CD4-positive, alpha-beta T cell (primary cell): ENCODE data around the gene SLX4. TPM values are rescaled to one million over a fixed set of nuclear protein-coding genes. Genes with fewer than 3 reads are reported as not detected.

ENCODE experiments used
- ATAC-seq: fragments of 200-7000 bp; cut with Tn5 transposase; one replicate; pipeline ENCODE4 v1.10.0; 2022; ENCODE audit warnings: mild to moderate bottlenecking; ENCODE audit not compliant: poor library complexity
- CTCF ChIA-PET: fragments of 350-600 bp; sonication (Branson Sonifier 250); formaldehyde crosslinking; loops from one replicate; lab custom pipeline; 2021; ENCODE audit warnings: antibody characterized with exemption, inconsistent platforms; lab: Charles Lee
- POLR2A ChIA-PET: fragments of 350-600 bp; sonication (Branson Sonifier 250); formaldehyde crosslinking; loops from one replicate; lab custom pipeline; 2021; ENCODE audit warnings: antibody characterized with exemption, inconsistent platforms; lab: Charles Lee
- DNase-seq, 14 experiments: peaks; one replicate each; pipeline ENCODE4 v3.0.0-alpha.2; 2013 to 2020; ENCODE audit warnings: mixed read lengths in 2 of 14
- H3K27ac ChIP-seq, 2 donors: one replicate each; pipeline versions ENCODE4 v1.5.1 to v1.7.0; 2013; ENCODE audit warnings: low read length in 2 of 2, low read depth in 1 of 2, mild to moderate bottlenecking in 1 of 2
- H3K27me3 ChIP-seq, 2 experiments: 1 replicate in 1 of 2; 2 replicates in 1 of 2; pipeline versions ENCODE4 v1.6.1 to v1.7.0; 2013; ENCODE audit warnings: low read length in 2 of 2, control low read depth in 1 of 2, mild to moderate bottlenecking in 1 of 2, moderate library complexity in 1 of 2; ENCODE audit not compliant: insufficient read depth in 2 of 2, control insufficient read depth in 1 of 2
- H3K36me3 ChIP-seq: one replicate; pipeline ENCODE4 v1.6.1; 2013; ENCODE audit warnings: low read length, control low read depth; ENCODE audit not compliant: insufficient read depth
- H3K4me1 ChIP-seq: one replicate; pipeline ENCODE4 v1.6.1; 2013; ENCODE audit warnings: low read length, control low read depth; ENCODE audit not compliant: insufficient read depth
- H3K4me3 ChIP-seq: one replicate; pipeline ENCODE4 v1.5.1; 2013; ENCODE audit warnings: mild to moderate bottlenecking, low read length, moderate library complexity
- H3K9me3 ChIP-seq, 2 experiments: 1 replicate in 1 of 2; 2 replicates in 1 of 2; pipeline versions ENCODE4 v1.6.1 to v1.7.0; 2013; ENCODE audit warnings: low read length in 2 of 2, mild to moderate bottlenecking in 2 of 2, control low read depth in 1 of 2, moderate library complexity in 1 of 2; ENCODE audit not compliant: control insufficient read depth in 1 of 2, insufficient read depth in 1 of 2
- H3K27ac Mint-ChIP-seq: one replicate; pipeline ENCODE4 v1.8.0; 2020; ENCODE audit warnings: mixed read lengths
- H3K27me3 Mint-ChIP-seq: one replicate; pipeline ENCODE4 v1.8.0; 2021; ENCODE audit warnings: mixed read lengths
- H3K36me3 Mint-ChIP-seq: one replicate; pipeline ENCODE4 v1.8.0; 2021; ENCODE audit warnings: low read depth, mixed read lengths
- H3K4me1 Mint-ChIP-seq: one replicate; pipeline ENCODE4 v1.8.0; 2021; ENCODE audit warnings: low read depth, mixed read lengths
- H3K4me3 Mint-ChIP-seq: one replicate; pipeline ENCODE4 v1.8.0; 2020; ENCODE audit warnings: mild to moderate bottlenecking, mixed read lengths
- H3K9me3 Mint-ChIP-seq: one replicate; pipeline ENCODE4 v1.8.0; 2020; ENCODE audit warnings: mixed read lengths
- intact Hi-C, 2 experiments: fragments of 100-400 bp; cut with DNase I in 1 of 2; cut with micrococcal nuclease in 1 of 2; formaldehyde crosslinking; loops; one replicate each; pipeline versions ENCODE4 v1.15.1 to v1.9.0; 2023 to 2025; cut with DNase I, micrococcal nuclease
- total RNA-seq, 174 experiments: library from RNA in 2 of 174; stranded (reverse) in 2 of 174; gene quantifications; one replicate each; pipeline ENCODE4 v1.2.3 and lab custom pipeline; 2021 to 2026
- TF ChIP-seq, protein P1 (sequence below): fragments of 200-600 bp; IDR thresholded peaks from one replicate; pipeline ENCODE4 v1.8.0; 2022; ENCODE audit warnings: antibody characterized with exemption, mild to moderate bottlenecking

The SLX4 gene
- total RNA-seq, 2 experiments from 2014 or later = 5.1 to 5.2 TPM

GRCh38 chr16:3587547-3588110 is 23.8 kb downstream of the SLX4 start:
- no peak overlapping the region for H3K4me3 Mint-ChIP-seq
- no peak for ATAC-seq

DNA sequence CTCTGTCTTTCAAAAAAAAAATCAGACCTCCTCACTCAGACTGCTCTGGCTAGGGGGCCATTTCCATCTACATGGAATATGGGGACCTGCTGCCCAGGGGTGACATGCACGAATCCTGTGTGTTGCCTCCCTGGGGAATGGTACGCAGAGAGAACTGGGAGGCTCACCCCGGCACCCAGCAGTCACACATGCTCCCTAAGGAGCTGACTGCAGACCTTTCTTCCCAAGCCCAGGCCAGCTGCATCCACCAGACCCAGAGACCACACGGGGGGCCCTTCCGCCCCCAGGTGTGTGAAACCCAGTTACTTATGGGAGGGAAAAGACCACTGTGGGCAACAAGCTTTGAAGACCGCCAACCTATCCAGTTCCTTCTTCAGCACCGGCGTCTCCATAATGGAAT is 27.0 kb downstream of the SLX4 start:
- no peak overlapping the region for H3K27ac ChIP-seq
- intact Hi-C loops = no loop called here
- ChIA-PET CTCF (no interaction called here), POLR2A (no interaction called here)
- DNase-seq (no peak), ATAC-seq (no peak)
- Mint-ChIP-seq H3K27ac (no peak overlapping the region), H3K27me3 (no peaks in the 10 kb centered on the region), H3K9me3 (no peaks in the 10 kb centered on the region), H3K4me1 (peaks cover 13% of the 10 kb centered on the region), H3K36me3 (peaks cover 3% of the 10 kb centered on the region), H3K4me3 (no peak overlapping the region)
- peaks cover 3% of the 10 kb centered on the region for H3K36me3 ChIP-seq
- TF ChIP-seq, protein P1, sequence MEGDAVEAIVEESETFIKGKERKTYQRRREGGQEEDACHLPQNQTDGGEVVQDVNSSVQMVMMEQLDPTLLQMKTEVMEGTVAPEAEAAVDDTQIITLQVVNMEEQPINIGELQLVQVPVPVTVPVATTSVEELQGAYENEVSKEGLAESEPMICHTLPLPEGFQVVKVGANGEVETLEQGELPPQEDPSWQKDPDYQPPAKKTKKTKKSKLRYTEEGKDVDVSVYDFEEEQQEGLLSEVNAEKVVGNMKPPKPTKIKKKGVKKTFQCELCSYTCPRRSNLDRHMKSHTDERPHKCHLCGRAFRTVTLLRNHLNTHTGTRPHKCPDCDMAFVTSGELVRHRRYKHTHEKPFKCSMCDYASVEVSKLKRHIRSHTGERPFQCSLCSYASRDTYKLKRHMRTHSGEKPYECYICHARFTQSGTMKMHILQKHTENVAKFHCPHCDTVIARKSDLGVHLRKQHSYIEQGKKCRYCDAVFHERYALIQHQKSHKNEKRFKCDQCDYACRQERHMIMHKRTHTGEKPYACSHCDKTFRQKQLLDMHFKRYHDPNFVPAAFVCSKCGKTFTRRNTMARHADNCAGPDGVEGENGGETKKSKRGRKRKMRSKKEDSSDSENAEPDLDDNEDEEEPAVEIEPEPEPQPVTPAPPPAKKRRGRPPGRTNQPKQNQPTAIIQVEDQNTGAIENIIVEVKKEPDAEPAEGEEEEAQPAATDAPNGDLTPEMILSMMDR = no peak
- H3K27me3 ChIP-seq = no peaks in the 10 kb centered on the region
- no peaks in the 10 kb centered on the region for H3K9me3 ChIP-seq
- peaks cover 12% of the 10 kb centered on the region for H3K4me1 ChIP-seq
- H3K4me3 ChIP-seq = no peak overlapping the region

More at GRCh38 chr16:3587547-3588110, 23.8 kb downstream of the SLX4 start:
- Histone ChIP-seq H3K36me3 (peaks cover 10% of the 10 kb centered on the region), H3K27me3 (no peaks in the 10 kb centered on the region), H3K9me3 (no peaks in the 10 kb centered on the region), H3K4me1 (no peaks in the 10 kb centered on the region), H3K27ac (no peak overlapping the region), H3K4me3 (no peak overlapping the region)
- ChIA-PET CTCF (no interaction called here), POLR2A (no interaction called here)
- DNase-seq = no peak
- Mint-ChIP-seq H3K4me1 (no peaks in the 10 kb centered on the region), H3K27me3 (no peaks in the 10 kb centered on the region), H3K9me3 (no peaks in the 10 kb centered on the region), H3K27ac (no peak overlapping the region), H3K36me3 (peaks cover 19% of the 10 kb centered on the region)
- TF ChIP-seq, protein P1 = no peak
- intact Hi-C loops = no loop called here

DNA sequence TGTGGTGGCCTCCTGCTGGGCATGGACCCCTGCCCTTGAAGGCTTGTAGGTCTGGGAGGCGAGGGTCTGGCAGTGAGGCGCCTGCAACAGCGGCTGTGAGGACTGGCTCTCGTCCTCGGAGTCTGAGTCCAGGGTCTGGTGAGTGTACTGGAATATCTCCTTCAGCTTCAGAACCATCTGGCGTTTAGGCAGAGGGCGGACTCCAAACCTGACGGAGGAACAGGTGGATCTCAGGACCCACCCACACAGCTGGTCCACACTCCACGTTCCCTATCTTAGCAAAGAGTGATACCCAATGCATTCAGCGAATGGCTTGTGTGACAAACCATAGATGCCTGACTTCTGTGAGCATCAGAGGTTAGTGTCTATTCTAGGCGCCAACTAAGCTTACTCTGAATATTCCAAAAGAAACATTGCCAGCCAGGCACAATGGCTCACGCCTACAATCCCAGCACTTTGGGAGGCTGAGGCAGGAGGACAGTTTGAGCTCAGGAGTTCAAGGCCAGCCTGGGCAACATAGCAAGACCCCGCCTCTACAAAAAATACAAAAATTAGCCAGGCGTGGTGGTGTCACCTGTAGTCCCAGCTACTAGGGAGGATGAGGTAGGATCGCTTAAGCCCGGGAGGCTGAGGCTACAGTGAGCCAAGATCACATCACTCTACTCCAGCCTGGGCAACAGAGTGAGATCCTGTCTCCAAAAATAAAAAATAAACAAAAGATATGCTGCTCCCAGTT is 27.9 kb downstream of the SLX4 start:
- H3K27ac ChIP-seq = no peak overlapping the region
- H3K4me3 ChIP-seq = no peak overlapping the region
- POLR2A ChIA-PET = no interaction called here
- no peaks in the 10 kb centered on the region for H3K9me3 ChIP-seq
- H3K36me3 ChIP-seq = peaks cover 3% of the 10 kb centered on the region
- Mint-ChIP-seq H3K9me3 (no peaks in the 10 kb centered on the region), H3K4me3 (no peak overlapping the region), H3K36me3 (peaks cover 3% of the 10 kb centered on the region), H3K27me3 (no peaks in the 10 kb centered on the region), H3K27ac (no peak overlapping the region), H3K4me1 (peaks cover 22% of the 10 kb centered on the region)
- ATAC-seq (no peak), DNase-seq (no peak)
- intact Hi-C loops = no loop called here
- CTCF ChIA-PET = no interaction called here
- H3K27me3 ChIP-seq = no peaks in the 10 kb centered on the region
- TF ChIP-seq, protein P1 = no peak
- H3K4me1 ChIP-seq = peaks cover 22% of the 10 kb centered on the region
